Tongue (tissue), 2 donors: ENCODE measurements around the gene AREG. TPM values are rescaled to one million over a fixed set of nuclear protein-coding genes. Genes with fewer than 3 reads are reported as not detected.

Experiments
- DNase-seq: peaks from one replicate; pipeline ENCODE4 v3.0.0-alpha.2; 2015
- total RNA-seq: library from RNA; depleted of rRNA; stranded (reverse); fragments of >200 nt; gene quantifications from one replicate; pipeline ENCODE4 v1.2.3, GENCODE V29; 2014

AREG gene
- total RNA-seq, 1 donor from 2014 or later = 2.7 TPM

GRCh38 chr4:74463123-74463522 lies 18.2 kb downstream of the AREG start:
- DNase-seq = no peak

- no peak for DNase-seq
Observed at GRCh38 chr4:74464291-74464690, 19.4 kb downstream of the AREG start.

- DNase-seq = no peak
Observed at GRCh38 chr4:74466242-74466641, 21.3 kb downstream of the AREG start.

DNA sequence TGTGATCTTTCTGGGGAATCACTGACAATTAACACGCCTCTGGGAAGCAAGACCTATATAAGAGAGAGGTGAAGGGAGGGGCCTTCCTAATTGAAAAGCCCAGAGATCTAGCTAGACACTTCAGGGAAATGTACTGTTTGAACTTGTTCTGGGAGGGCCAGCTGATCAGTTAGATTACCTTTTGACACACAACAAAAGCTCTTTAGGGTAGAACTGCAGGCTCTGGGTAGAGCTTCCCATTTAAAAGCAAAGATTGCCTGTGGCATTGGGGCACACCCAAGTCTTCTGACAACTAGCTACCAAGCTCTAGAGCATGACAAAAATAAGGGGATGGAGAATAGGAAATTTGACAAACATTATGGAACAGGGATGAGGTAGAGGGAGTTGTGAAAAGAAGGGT lies 26.3 kb downstream of the AREG start:
- DNase-seq = peak; percentile 34

- DNase-seq = no peak
Observed at GRCh38 chr4:74473155-74473811, 28.3 kb downstream of the AREG start.

DNA sequence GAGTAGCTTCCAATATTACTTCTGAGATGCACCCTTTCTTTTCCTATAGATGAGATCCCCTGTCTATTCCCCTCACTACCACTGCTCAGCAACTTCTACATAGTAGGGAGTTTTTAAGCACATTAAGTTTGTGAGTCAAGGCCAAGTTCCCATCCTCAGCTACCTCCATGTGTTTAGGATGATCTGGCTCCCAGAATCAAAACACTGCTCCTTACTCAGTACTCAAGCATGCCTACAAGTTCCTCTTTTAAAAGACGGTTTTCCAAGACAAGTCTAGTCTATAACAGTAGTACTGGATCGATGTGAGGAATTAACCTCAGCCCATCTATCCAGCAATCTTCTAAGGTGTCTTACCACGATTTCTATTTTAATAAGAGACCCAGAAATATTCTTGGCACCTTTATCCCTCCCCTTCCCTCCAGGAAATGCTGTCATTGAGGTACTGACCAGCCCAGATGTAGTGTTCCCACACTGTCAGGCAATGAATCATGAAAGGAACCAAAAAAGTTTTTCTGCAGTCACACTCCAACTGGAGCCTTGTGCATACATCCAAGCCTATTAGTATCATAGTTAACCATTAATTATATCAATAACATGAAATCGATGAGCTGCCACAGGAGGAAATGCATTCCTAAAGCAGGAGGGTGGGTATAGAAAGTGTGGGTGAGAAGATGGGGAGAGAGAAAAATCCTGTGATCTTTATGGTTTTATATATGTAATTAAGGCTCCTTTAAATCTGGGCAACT lies 29.6 kb downstream of the AREG start:
- DNase-seq = no peak

GRCh38 chr4:74475091-74475800 lies 30.3 kb downstream of the AREG start:
- no peak for DNase-seq

- DNase-seq = no peak
Observed at GRCh38 chr4:74475946-74476345, 31.0 kb downstream of the AREG start.

GRCh38 chr4:74479009-74479408 lies 34.1 kb downstream of the AREG start:
- no peak for DNase-seq

DNA sequence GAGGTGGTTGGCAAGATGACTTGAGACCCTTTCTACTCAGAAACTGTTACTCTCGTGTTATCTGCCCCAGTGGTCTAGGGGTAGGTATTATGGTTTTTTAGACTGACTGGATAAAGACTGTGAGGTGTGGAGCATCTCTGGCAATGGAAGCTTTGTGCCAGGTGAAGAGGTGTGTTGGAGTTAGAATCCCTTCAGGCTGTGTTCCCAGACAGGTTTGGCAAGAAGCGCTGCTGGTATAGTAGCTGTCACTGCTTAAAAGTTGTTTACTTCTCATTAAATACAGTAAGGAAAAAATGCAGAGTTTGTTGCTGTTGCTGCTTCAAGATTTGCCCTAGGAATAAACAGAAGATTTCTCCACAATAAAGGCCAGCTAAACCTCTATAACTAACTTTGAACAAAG lies 35.3 kb downstream of the AREG start:
- peak; percentile 33 for DNase-seq

DNA sequence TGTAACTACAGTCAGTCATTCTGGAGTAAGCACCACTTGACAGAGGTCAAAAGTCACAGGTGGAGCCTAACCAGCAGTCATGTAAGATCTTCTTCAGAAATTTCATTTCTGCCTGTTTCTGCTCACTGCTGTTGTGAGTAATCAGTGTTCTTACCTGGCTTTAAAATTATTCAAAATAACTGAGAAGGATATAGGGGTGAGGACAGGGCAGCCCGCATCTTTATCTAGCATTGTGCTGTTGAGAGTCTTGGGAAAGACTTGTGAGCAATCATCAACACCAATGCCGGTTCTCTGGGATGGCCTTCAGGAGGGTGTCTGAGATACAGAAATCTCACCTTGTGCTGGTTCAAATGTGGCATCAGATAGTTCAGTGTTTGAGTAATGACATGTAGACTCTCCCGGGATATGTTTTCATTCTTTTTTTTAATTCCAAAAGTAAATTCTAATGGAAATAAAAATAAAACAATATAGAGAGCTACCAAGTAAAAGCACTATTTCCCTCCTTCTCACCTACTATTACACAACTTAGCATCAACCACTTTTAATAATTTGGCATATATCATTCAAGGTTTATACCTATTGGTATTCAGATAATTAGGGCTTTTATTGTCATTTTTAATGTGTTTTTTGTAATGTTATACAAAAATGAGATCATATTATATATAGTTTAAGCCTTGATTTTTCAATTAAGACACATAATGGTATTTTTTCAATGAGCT lies 37.1 kb downstream of the AREG start:
- DNase-seq = no peak

DNA sequence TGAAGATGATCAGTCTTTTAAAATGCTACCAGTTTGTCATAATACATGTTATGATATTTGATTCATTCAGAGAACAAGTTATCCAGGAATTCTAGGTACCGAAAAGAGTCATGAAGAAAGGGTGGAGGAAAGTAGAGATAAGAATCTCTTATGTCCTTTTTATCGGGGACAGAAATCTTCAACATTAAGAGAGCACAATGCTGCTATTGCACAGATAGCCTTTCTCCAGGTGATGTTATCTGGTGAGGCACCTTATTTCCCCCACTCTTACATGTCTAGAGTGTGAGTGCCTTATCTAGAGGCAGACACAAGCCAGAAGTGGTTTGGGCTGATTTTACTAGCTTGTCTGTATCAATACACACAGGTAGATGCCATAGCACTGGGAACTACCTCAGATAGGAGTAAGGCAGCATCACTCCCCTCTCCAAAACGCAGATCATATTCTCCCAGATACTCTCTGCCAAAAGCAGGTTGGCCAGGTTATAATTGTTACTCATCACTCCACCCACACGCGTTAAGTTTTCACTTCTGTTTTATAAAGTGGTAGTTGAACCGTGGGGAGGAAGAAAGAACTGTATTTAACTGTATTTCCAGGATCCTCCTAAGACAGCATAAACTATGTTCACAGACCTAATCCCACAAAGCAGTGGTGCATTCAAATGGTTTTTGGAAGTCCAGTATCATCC lies 38.4 kb downstream of the AREG start:
- DNase-seq = no peak

- no peak for DNase-seq
Observed at GRCh38 chr4:74486905-74487304, 42.0 kb downstream of the AREG start.

DNA sequence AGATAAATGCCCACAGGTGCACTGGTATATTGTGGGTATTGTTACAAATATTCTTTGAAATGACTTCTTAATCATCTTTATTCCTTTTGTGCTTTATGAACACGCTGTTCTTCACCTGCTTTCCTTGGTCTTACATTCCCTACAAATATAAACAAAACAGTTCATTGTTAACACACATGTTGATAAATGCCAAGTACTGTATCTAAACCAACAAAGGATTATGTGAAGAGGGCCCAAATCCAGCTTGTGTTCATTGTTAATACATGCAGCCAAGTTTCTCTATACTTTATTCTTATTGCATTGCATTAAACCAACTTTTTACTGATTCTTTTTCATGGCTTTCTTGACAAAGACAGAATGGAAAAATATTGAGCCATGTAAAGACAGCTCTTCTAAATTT lies 42.8 kb downstream of the AREG start:
- peak; percentile 10 for DNase-seq

DNA sequence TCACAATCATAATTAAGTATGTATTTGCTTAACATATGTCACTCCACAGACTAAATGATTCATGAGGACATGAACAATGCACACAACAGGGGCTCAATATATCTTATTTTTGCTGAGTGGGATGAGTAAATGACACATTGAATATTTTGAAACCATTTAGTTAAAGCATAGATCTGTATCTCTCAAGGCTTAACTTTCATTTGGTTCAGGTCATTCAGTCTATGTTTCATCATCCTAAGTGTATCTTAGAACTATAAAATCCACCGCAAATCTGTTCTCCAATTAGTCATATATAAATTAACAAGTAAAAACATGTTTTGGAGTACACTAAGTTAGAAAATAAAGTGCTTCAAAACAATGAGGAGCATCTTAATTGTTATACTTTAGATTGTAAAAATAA lies 45.8 kb downstream of the AREG start:
- no peak for DNase-seq

GRCh38 chr4:74499986-74500781 lies 55.2 kb downstream of the AREG start:
- no peak for DNase-seq

GRCh38 chr4:74501579-74501978 lies 56.6 kb downstream of the AREG start:
- no peak for DNase-seq

DNA sequence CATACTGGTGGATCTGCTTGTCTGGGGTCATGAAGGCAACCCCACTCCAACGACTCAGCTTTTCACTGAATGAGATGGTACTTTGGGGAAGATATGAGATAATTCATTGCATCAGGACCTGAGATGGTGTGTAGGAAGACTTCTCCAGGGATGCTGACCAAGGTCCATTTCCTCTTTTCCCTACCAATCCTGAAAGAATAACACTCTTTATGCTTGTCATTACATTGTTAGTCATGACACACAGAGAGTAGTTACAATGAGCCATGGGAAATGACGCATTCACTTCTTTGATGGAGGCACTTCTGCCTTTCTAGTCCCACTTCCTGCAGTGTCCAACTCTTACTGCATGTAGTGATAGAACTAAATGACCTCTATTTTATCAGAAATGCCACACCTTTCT lies 58.6 kb downstream of the AREG start:
- DNase-seq = no peak

- DNase-seq = peak; percentile 37
Observed at GRCh38 chr4:74504212-74504611, 59.3 kb downstream of the AREG start.
